Measurements from ENCODE around the gene PRR23E.

DNA sequence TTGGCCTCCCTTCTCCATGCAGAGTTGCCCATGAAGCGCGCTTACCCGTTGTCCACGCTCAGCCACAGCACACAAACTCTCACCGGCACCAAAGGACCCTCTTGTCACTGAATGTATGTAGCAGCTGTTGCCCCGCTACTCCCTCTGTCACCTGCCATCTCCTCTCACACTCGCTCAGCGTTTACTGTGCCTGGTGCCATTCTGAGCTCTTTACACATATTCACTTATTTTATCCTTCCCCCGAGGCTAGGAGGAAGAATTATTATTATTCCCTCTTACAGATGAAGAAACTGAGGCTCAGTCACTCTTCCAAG, 41.7 kb upstream of the PRR23E start:
- no peak for TF ChIP-seq EZH2 (IDR thresholded peaks at IDR 0.05; ENCODE audit: insufficient read depth, low read length)
- TF ChIP-seq, protein P1, sequence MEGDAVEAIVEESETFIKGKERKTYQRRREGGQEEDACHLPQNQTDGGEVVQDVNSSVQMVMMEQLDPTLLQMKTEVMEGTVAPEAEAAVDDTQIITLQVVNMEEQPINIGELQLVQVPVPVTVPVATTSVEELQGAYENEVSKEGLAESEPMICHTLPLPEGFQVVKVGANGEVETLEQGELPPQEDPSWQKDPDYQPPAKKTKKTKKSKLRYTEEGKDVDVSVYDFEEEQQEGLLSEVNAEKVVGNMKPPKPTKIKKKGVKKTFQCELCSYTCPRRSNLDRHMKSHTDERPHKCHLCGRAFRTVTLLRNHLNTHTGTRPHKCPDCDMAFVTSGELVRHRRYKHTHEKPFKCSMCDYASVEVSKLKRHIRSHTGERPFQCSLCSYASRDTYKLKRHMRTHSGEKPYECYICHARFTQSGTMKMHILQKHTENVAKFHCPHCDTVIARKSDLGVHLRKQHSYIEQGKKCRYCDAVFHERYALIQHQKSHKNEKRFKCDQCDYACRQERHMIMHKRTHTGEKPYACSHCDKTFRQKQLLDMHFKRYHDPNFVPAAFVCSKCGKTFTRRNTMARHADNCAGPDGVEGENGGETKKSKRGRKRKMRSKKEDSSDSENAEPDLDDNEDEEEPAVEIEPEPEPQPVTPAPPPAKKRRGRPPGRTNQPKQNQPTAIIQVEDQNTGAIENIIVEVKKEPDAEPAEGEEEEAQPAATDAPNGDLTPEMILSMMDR (IDR thresholded peaks at IDR 0.05; ENCODE audit: insufficient read depth, low read depth, low read length), result no peak

Measured in astrocyte (in vitro differentiated cells and primary cell).